ENCODE measurements around the gene MAD1L1. TPM values are rescaled to one million over a fixed set of nuclear protein-coding genes. Genes with fewer than 3 reads are reported as not detected.
"Not testable (repeated sequence)": the region's sequence is repeated elsewhere in the genome, so short reads cannot be mapped to it uniquely, and the experiment has no call there.

MAD1L1 gene
- total RNA-seq, 4 donors from 2014 or later, result 60.3 to 149 (median 73.7) TPM

GRCh38 chr7:1931256-1931950 lies 301.3 kb downstream of the MAD1L1 start:
- WGBS, 2 donors, result 73 to 81% methylated on average over 22 of the region's 22 CpGs
- Histone ChIP-seq H3K27ac (no peak overlapping the region), H3K4me3 (no peak overlapping the region), H3K9me3 (no peaks in the 10 kb centered on the region), H3K4me1 (peaks cover 0 to 10% (median 0%) of the 10 kb centered on the region in 4 donors), H3K36me3 (peaks cover 0 to 15% (median 0%) of the 10 kb centered on the region in 3 donors), H3K27me3 (no peaks in the 10 kb centered on the region)
- TF ChIP-seq POLR2A (IDR thresholded peaks at IDR 0.05) (no peak), EP300 (IDR thresholded peaks at IDR 0.05) (no peak), CTCF (IDR thresholded peaks at IDR 0.05) (no peak)
- DNase-seq (ENCODE audit: low spot score in 2 of 2), result no peak

GRCh38 chr7:1930381-1931065 lies 302.2 kb downstream of the MAD1L1 start:
- H3K27ac ChIP-seq, result no peak overlapping the region
- peaks cover 0 to 7% (median 0%) of the 10 kb centered on the region in 3 donors for H3K36me3 ChIP-seq
- DNase-seq (ENCODE audit: low spot score in 2 of 2), result no peak
- 89 to 95% methylated on average over 16 to 24 of the region's 36 CpGs for WGBS, 2 donors
- H3K27me3 ChIP-seq, result no peaks in the 10 kb centered on the region
- TF ChIP-seq POLR2A (IDR thresholded peaks at IDR 0.05), result no peak
- no peak for TF ChIP-seq CTCF (IDR thresholded peaks at IDR 0.05)
- no peak for TF ChIP-seq EP300 (IDR thresholded peaks at IDR 0.05)
- H3K4me1 ChIP-seq, result peaks cover 0 to 12% (median 0%) of the 10 kb centered on the region in 4 donors
- H3K4me3 ChIP-seq, result no peak overlapping the region
- H3K9me3 ChIP-seq, result no peaks in the 10 kb centered on the region

- peaks cover 0 to 20% (median 0%) of the 10 kb centered on the region in 4 donors for H3K4me1 ChIP-seq
- not testable (repeated sequence) for H3K27ac ChIP-seq; DNase-seq (ENCODE audit: low spot score in 2 of 2); H3K27me3 ChIP-seq; H3K9me3 ChIP-seq; H3K36me3 ChIP-seq; H3K4me3 ChIP-seq
- 95 to 96% methylated on average over 24 of the region's 29 CpGs for WGBS, 2 donors
Observed at GRCh38 chr7:1929349-1929925, 303.3 kb downstream of the MAD1L1 start.

- TF ChIP-seq POLR2A (IDR thresholded peaks at IDR 0.05), result no peak
- no peak for TF ChIP-seq EP300 (IDR thresholded peaks at IDR 0.05)
- TF ChIP-seq CTCF (IDR thresholded peaks at IDR 0.05), result no peak
- WGBS, 2 donors, result 88 to 95% methylated on average over 18 to 19 of the region's 20 CpGs
- Histone ChIP-seq H3K9me3 (no peaks in the 10 kb centered on the region), H3K4me3 (no peak overlapping the region), H3K36me3 (peaks cover 0 to under 1% (median 0%) of the 10 kb centered on the region in 3 donors), H3K4me1 (peaks cover 0 to 25% (median 0%) of the 10 kb centered on the region in 4 donors), H3K27me3 (no peaks in the 10 kb centered on the region), H3K27ac (no peak overlapping the region)
- DNase-seq (ENCODE audit: low spot score in 2 of 2), result no peak
Observed at GRCh38 chr7:1928645-1929348, 303.9 kb downstream of the MAD1L1 start.

GRCh38 chr7:1927937-1928644 lies 304.7 kb downstream of the MAD1L1 start:
- Histone ChIP-seq H3K4me3 (no peak overlapping the region), H3K27ac (no peak overlapping the region), H3K27me3 (no peaks in the 10 kb centered on the region), H3K4me1 (peaks cover 0 to 25% (median 0%) of the 10 kb centered on the region in 4 donors), H3K36me3 (peaks cover 0 to 6% (median 0%) of the 10 kb centered on the region in 3 donors), H3K9me3 (no peaks in the 10 kb centered on the region)
- DNase-seq (ENCODE audit: low spot score in 2 of 2), result no peak
- TF ChIP-seq CTCF (IDR thresholded peaks at IDR 0.05) (no peak), EP300 (IDR thresholded peaks at IDR 0.05) (no peak), POLR2A (IDR thresholded peaks at IDR 0.05) (no peak)
- whole genome bisulfite sequencing, 2 donors, result 89 to 91% methylated on average over 30 to 35 of the region's 35 CpGs
